Heart right ventricle (tissue), 16 donors: ENCODE measurements around the gene PTPRG. TPM values are rescaled to one million over a fixed set of nuclear protein-coding genes. Genes with fewer than 3 reads are reported as not detected.

Experiments
- ATAC-seq, 8 donors: fragments of 200-7000 bp; cut with Tn5 transposase; one replicate each; pipeline ENCODE4 v1.9.1; 2020; ENCODE audit warnings: mild to moderate bottlenecking in 8 of 8, moderate library complexity in 8 of 8, moderate number of reproducible peaks in 1 of 8
- DNase-seq, 2 donors: peaks; one replicate each; pipeline ENCODE4 v3.0.0-alpha.2; 2020
- H3K27ac ChIP-seq, 10 donors: fragments of 200-600 bp; sonication (generic) in 2 of 10; one replicate each; pipeline versions ENCODE4 v1.5.0 to v1.8.0; 2020 to 2022; ENCODE audit warnings: mild to moderate bottlenecking in 3 of 10
- H3K27me3 ChIP-seq, 7 donors: fragments of 200-600 bp; one replicate each; pipeline ENCODE4 v1.8.0; 2021 to 2022; ENCODE audit warnings: mild to moderate bottlenecking in 2 of 7
- H3K36me3 ChIP-seq, 9 donors: fragments of 200-600 bp; sonication (generic) in 1 of 9; one replicate each; pipeline versions ENCODE4 v1.5.0 to v1.8.0; 2020 to 2022; ENCODE audit warnings: mild to moderate bottlenecking in 2 of 9
- H3K4me1 ChIP-seq, 9 donors: fragments of 200-600 bp; sonication (generic) in 1 of 9; one replicate each; pipeline versions ENCODE4 v1.5.0 to v1.8.0; 2020 to 2022; ENCODE audit warnings: mild to moderate bottlenecking in 4 of 9
- H3K4me3 ChIP-seq, 10 donors: fragments of 200-600 bp; sonication (generic) in 2 of 10; one replicate each; pipeline versions ENCODE4 v1.5.0 to v1.8.0; 2020 to 2022; ENCODE audit warnings: mild to moderate bottlenecking in 7 of 10, moderate library complexity in 2 of 10
- H3K9me3 ChIP-seq, 11 donors: fragments of 200-600 bp in 10 of 11; sonication (generic) in 2 of 11; one replicate each; pipeline versions ENCODE4 v1.5.0 to v1.8.0; 2013 to 2022; ENCODE audit warnings: mild to moderate bottlenecking in 2 of 11, control low read depth in 1 of 11, moderate library complexity in 1 of 11
- WGBS, 2 donors: extraction: QIAGEN DNeasy Blood & Tissue Kit; methylation state at CpG; one replicate each; pipeline ENCODE4 v1.1.7; 2013; ENCODE audit warnings: inconsistent platforms in 1 of 2; 5-methylcytosine and 5-hydroxymethylcytosine counted together
- intact Hi-C, 10 donors: fragments of 100-400 bp; cut with DNase I; formaldehyde crosslinking; loops; one replicate each; pipeline versions ENCODE4 v1.11.1 to v1.14.2; 2022
- polyA plus RNA-seq, 2 donors: library from polyadenylated mRNA; stranded (reverse); fragments of 200-250 nt; gene quantifications; one replicate each; pipeline ENCODE4 v1.2.3, GENCODE V29; 2013
- total RNA-seq, 10 donors: library from RNA; stranded (reverse); fragmentation: NEBNext Ultra II Directional in 3 of 10; extraction: Animal tissue kit (Norgen Biotek cat#: 25700) in 3 of 10; gene quantifications; one replicate each; pipeline versions ENCODE4 v1.2.1 to v1.2.4, GENCODE V29; 2021 to 2023
- TF ChIP-seq, protein P1 (sequence below), 9 donors: fragments of 200-600 bp; sonication (generic) in 2 of 9; IDR thresholded peaks; one replicate each; pipeline versions ENCODE4 v1.5.0 to v1.8.0; 2021 to 2022; ENCODE audit warnings: antibody characterized with exemption in 9 of 9, mild to moderate bottlenecking in 5 of 9, moderate library complexity in 1 of 9
- donor health status: Arrhythmogenic right ventricular cardiomyopathy.
- donor health status: ischemic (EF 13 %, LVEDD 7.1; RV severe dilation, severe dysfunction).
- donor health status: healthy with polysubstance abuse.
- donor health status: DM: no; HTN: yes; CAD: no.
- donor health status: DM: no; HTN: no; CAD: no.
- donor health status: ischemic (EF 25% LVEDD 6.9; RV normal size, moderate dysfunction).
- donor health status: ischemic (EF 25% LVEDD 5.7; RV mildly dilated, moderate dysfunction).
- donor health status: healthy.
- donor health status: DM: yes; HTN: yes; CAD: no.
- donor health status: Ischemic cardiomyopathy.
- donor health status: ischemic (EF 35%, LVEDD 5.7; RV mildly dilated, moderate dysfunction).
- donor health status: nonischemic (EF 11% LVEDD 7.7; RV severe dilation, severe dysfunction).
- donor health status: DM: yes; HTN: yes; CAD: no.
- donor health status: PGD.
- donor health status: ischemic (EF 29% LVEDD 5.4; RV normal size, mild dysfunction).
- donor health status: nonischemic (EF 23%, LVEDD 6.1; RV moderate dilation, normal function).

Gene PTPRG
- total and polyA plus RNA-seq, 12 donors, result 10.1 to 38.3 (median 32.6) TPM

- Histone ChIP-seq H3K4me1 (peaks cover 22 to 91% (median 60%) of the 10 kb centered on the region in 9 donors), H3K36me3 (no peaks in the 10 kb centered on the region), H3K4me3 (peak overlapping the region in 2 of 10 donors; percentile 2 to 4), H3K9me3 (no peaks in the 10 kb centered on the region), H3K27me3 (no peaks in the 10 kb centered on the region), H3K27ac (peak overlapping the region; percentile 65 to 90 (median 83))
- TF ChIP-seq, protein P1, sequence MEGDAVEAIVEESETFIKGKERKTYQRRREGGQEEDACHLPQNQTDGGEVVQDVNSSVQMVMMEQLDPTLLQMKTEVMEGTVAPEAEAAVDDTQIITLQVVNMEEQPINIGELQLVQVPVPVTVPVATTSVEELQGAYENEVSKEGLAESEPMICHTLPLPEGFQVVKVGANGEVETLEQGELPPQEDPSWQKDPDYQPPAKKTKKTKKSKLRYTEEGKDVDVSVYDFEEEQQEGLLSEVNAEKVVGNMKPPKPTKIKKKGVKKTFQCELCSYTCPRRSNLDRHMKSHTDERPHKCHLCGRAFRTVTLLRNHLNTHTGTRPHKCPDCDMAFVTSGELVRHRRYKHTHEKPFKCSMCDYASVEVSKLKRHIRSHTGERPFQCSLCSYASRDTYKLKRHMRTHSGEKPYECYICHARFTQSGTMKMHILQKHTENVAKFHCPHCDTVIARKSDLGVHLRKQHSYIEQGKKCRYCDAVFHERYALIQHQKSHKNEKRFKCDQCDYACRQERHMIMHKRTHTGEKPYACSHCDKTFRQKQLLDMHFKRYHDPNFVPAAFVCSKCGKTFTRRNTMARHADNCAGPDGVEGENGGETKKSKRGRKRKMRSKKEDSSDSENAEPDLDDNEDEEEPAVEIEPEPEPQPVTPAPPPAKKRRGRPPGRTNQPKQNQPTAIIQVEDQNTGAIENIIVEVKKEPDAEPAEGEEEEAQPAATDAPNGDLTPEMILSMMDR (IDR thresholded peaks at IDR 0.05), result no peak
- ATAC-seq (peak; percentile 68 to 90 (median 82)), DNase-seq (peak in 1 of 2 donors; percentile 66)
- intact Hi-C loops, result loop anchor here in 7 of 10 donors (2.0 to 10.0 kb wide), 10 partner anchors 37 to 288 kb away; partner anchors contain the start of gene PTPRG (in 3 of the 7)
- 4 to 11% methylated on average over 3 of the region's 3 CpGs for WGBS, 2 donors
Measured at GRCh38 chr3:61848885-61849284, 287.5 kb downstream of the PTPRG start.

- peak in 6 of 8 donors; percentile 14 to 43 (median 29) for ATAC-seq
- Histone ChIP-seq H3K4me3 (no peak overlapping the region), H3K4me1 (peaks cover 3 to 82% (median 50%) of the 10 kb centered on the region in 9 donors), H3K9me3 (no peaks in the 10 kb centered on the region), H3K27ac (peak overlapping the region in 3 of 10 donors; percentile 14 to 39 (median 18)), H3K27me3 (no peaks in the 10 kb centered on the region), H3K36me3 (no peaks in the 10 kb centered on the region)
- TF ChIP-seq, protein P1 (IDR thresholded peaks at IDR 0.05), result no peak
- intact Hi-C loops, result loop anchor here in 4 of 10 donors (2.0 to 10.0 kb wide), 3 partner anchors 289 to 335 kb away; partner anchors contain the start of gene PTPRG (in 3 of the 4)
- DNase-seq, result no peak
- WGBS, 2 donors, result 17 to 26% methylated on average over 2 of the region's 2 CpGs
Measured at GRCh38 chr3:61853912-61854311, 292.5 kb downstream of the PTPRG start.

DNA sequence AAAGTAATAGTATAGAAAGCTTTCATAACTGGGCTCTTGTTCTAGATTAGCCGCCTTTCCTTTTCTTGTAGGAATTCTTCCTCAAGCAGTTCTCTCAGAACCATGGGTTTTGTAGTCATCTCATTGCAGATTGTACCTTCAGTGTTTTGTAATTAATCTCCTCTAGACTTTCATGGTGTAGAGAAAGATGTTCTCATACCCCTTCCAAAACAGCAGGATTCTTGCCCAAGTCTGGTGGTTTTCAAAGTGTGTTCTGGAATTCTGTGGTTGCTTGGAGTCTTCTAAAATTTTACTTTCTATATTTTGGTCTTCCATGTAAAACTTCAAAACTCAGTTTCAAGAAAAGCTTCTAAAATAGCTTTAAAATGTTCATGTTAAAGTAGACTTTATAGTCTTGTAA is 293.8 kb downstream of the PTPRG start:
- Histone ChIP-seq H3K27ac (peak overlapping the region in 3 of 10 donors; percentile 11 to 27 (median 24)), H3K27me3 (no peaks in the 10 kb centered on the region), H3K4me3 (no peak overlapping the region), H3K4me1 (peaks cover 3 to 82% (median 39%) of the 10 kb centered on the region in 9 donors), H3K36me3 (no peaks in the 10 kb centered on the region), H3K9me3 (peaks cover 0 to 4% (median 0%) of the 10 kb centered on the region in 11 donors)
- TF ChIP-seq, protein P1 (IDR thresholded peaks at IDR 0.05), result no peak
- intact Hi-C loops, result loop anchor here in 7 of 10 donors (2.0 to 10.0 kb wide), 5 partner anchors 72 to 334 kb away; partner anchors contain the start of gene PTPRG (in 1 of the 7)
- DNase-seq (no peak), ATAC-seq (no peak)
- 92 to 98% methylated on average over 1 of the region's 1 CpG for WGBS, 2 donors

- no peak overlapping the region for H3K4me3 ChIP-seq
Measured at GRCh38 chr3:61857297-61857696, 295.9 kb downstream of the PTPRG start.

More at GRCh38 chr3:61857297-61857696, 295.9 kb downstream of the PTPRG start:
- Histone ChIP-seq H3K27ac (no peak overlapping the region), H3K9me3 (peaks cover 0 to 4% (median 0%) of the 10 kb centered on the region in 11 donors), H3K36me3 (no peaks in the 10 kb centered on the region), H3K27me3 (no peaks in the 10 kb centered on the region), H3K4me1 (peaks cover 3 to 82% (median 39%) of the 10 kb centered on the region in 9 donors)
- 89 to 96% methylated on average over 2 of the region's 2 CpGs for WGBS, 2 donors
- TF ChIP-seq, protein P1 (IDR thresholded peaks at IDR 0.05), result no peak
- intact Hi-C loops, result loop anchor here in 7 of 10 donors (5.0 to 10.0 kb wide), 4 partner anchors 70 to 330 kb away; partner anchors contain the start of gene PTPRG (in 1 of the 7)
- ATAC-seq, result no peak
- DNase-seq, result no peak
